H1 (cell line): ENCODE results near the gene MLN.

Experiments
- CTCF ChIP-seq, 3 experiments: IDR thresholded peaks; 1 replicate in 2 of 3; 2 replicates in 1 of 3; pipeline versions ENCODE4 v1.5.1 to v1.6.1; 2011; ENCODE audit warnings: low read length in 3 of 3, mild to moderate bottlenecking in 3 of 3, inconsistent platforms in 2 of 3, low read depth in 1 of 3, moderate library complexity in 1 of 3; ENCODE audit not compliant: insufficient read depth in 1 of 3; ENCODE audit errors: control extremely low read depth in 1 of 3
- EP300 ChIP-seq, 2 experiments: IDR thresholded peaks; 1 replicate in 1 of 2; 2 replicates in 1 of 2; pipeline ENCODE4 v1.6.1; 2011 to 2012; ENCODE audit warnings: low read depth in 2 of 2, low read length in 2 of 2, mild to moderate bottlenecking in 2 of 2, borderline replicate concordance in 1 of 2, inconsistent platforms in 1 of 2, moderate library complexity in 1 of 2
- EZH2 ChIP-seq: fragments of 200-600 bp; sonication (generic); IDR thresholded peaks from 2 replicates; pipeline ENCODE4 v1.7.1; 2012; ENCODE audit warnings: low read depth, mild to moderate bottlenecking, moderate library complexity, low read length, inconsistent platforms; ENCODE audit not compliant: severe bottlenecking
- MAX ChIP-seq: IDR thresholded peaks from 2 replicates; pipeline ENCODE4 v1.6.1; 2012; ENCODE audit warnings: inconsistent platforms
- NRF1 ChIP-seq: IDR thresholded peaks from 2 replicates; pipeline ENCODE4 v1.6.1; 2011; ENCODE audit warnings: mild to moderate bottlenecking, low read depth, low read length, improper control_type of control experiment
- PHF8 ChIP-seq: fragments of 200-600 bp; sonication (generic); conservative IDR thresholded peaks from 2 replicates; pipeline ENCODE4 v1.7.1; 2012; ENCODE audit warnings: low read depth, mild to moderate bottlenecking, inconsistent platforms, low read length, moderate library complexity
- POLR2A ChIP-seq, 2 experiments: IDR thresholded peaks; 1 replicate in 1 of 2; 2 replicates in 1 of 2; pipeline ENCODE4 v1.6.1; 2011; ENCODE audit warnings: low read depth in 2 of 2, low read length in 2 of 2, mild to moderate bottlenecking in 2 of 2; ENCODE audit errors: control extremely low read depth in 1 of 2
- POLR2AphosphoS5 ChIP-seq: IDR thresholded peaks from 2 replicates; pipeline ENCODE4 v1.6.1; 2011; ENCODE audit warnings: low read depth, low read length
- RBBP5 ChIP-seq: IDR thresholded peaks from 2 replicates; pipeline ENCODE4 v1.7.1; 2012; ENCODE audit warnings: low read depth, mild to moderate bottlenecking, inconsistent platforms, low read length, moderate library complexity, borderline replicate concordance
- SP1 ChIP-seq: IDR thresholded peaks from 2 replicates; pipeline ENCODE4 v1.6.1; 2011; ENCODE audit warnings: low read depth, low read length
- TAF1 ChIP-seq: IDR thresholded peaks from 2 replicates; pipeline ENCODE4 v1.6.1; 2011; ENCODE audit warnings: mild to moderate bottlenecking, low read depth, low read length
- TAF7 ChIP-seq: optimal IDR thresholded peaks from 2 replicates; pipeline ENCODE3; 2011; ENCODE audit warnings: low read depth, mild to moderate bottlenecking, inconsistent platforms, low read length, moderate library complexity, borderline replicate concordance

GRCh38 chr6:33785778-33786177, 18.0 kb downstream of the MLN start:
- no peak for TF ChIP-seq MAX
- no peak for TF ChIP-seq CTCF (IDR thresholded peaks at IDR 0.05; ENCODE audit: control extremely low read depth in 1 of 3, insufficient read depth in 1 of 3, low read depth in 1 of 3, low read length in 3 of 3)
- no peak for TF ChIP-seq TAF1
- TF ChIP-seq POLR2A (IDR thresholded peaks at IDR 0.05; ENCODE audit: control extremely low read depth in 1 of 2, low read depth in 2 of 2, low read length in 2 of 2) = no peak
- TF ChIP-seq PHF8 = no peak
- no peak for TF ChIP-seq NRF1
- no peak for TF ChIP-seq EZH2
- no peak for TF ChIP-seq EP300 (IDR thresholded peaks at IDR 0.05; ENCODE audit: borderline replicate concordance in 1 of 2, low read depth in 2 of 2, low read length in 2 of 2)
- no peak for TF ChIP-seq RBBP5
- no peak for TF ChIP-seq POLR2AphosphoS5
- no peak for TF ChIP-seq TAF7
- TF ChIP-seq SP1 = no peak
